HG02970 (cell line): ENCODE measurements around the gene IFI6.

Source experiments
- ATAC-seq: cut with Tn5 transposase; IDR thresholded peaks from one replicate; pipeline ENCODE4 v1.9.1; 2021; ENCODE audit warnings: mild to moderate bottlenecking, moderate library complexity, moderate number of reproducible peaks; ENCODE audit not compliant: unreplicated experiment, low FRiP score

IFI6 gene

DNA sequence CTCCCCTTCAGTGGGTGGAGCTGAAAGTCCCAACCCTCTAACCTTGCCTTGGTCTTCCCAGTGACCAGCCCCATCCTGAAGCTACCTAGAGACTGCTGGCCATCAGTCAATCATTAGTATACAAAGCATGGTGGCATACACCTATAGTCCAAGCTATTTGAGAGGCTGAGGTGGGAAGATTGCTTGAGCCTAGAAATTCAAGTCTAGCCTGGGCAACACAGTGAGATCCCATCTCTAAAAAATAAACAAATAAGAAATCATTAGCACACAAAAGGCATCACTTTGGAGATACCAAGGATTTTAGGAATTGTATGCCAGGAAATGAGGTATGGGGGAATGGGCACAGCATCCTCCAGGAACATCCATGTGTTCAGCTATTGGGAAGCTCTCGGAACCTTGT lies 4.4 kb upstream of the IFI6 start:
- no peak for ATAC-seq

DNA sequence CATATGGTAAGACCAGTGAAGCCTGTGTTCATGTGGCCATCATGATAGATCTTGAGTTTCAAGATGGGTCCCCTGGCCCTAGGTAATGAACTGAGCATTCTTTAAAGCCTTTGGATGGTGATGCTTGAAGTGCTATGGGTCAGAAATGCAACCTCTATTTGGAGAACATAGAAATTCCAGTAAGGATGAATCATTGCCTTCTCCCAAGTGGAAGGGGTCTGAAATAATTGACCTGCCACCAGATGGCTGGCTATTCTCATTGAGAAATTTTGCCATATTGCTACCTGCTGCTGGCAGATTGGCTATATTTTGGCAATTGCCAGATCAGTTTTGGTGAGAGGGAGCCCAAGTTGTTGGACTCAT lies 739 bp upstream of the IFI6 start:
- ATAC-seq = no peak

GRCh38 chr1:27669876-27670275 lies 2.1 kb downstream of the IFI6 start:
- ATAC-seq = no peak

DNA sequence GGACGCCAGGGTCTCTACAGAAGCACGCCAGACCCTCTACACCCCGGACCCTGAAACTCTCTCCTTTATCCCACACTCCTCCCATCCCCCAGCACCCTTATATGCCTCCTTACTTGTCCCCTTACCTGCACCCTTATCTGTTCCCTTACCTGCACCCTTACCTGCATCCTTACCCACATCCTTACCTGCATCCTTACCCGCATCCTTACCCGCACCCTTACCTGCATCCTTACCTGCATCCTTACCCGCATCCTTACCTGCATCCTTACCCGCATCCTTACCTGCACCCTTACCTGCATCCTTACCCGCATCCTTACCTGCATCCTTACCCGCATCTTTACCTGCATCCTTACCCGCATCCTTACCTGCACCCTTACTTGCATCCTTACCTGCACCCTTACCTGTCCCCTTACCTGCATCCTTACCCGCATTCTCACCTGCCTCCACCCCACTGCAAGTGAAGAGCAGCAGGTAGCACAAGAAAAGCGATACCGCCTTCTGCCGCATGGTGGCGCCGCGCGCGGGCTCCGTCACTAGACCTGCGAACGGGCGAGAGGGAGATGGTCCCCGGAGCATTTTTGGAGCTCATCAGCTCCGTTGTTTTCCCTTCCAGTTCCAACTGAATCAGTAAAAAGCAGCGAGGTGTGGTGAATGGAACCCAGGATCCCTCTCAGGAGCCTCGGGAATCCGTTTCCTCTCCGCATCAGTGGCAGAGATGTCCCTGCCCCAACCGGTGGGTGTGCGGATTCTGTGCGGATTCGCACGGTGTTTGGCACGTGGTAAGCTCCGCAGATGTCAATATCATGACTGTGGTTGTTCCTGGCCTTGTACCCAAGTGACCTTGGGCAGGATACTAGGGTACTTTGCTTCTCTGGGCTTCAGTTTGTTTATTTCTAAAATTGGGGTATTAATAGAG lies 2.9 kb downstream of the IFI6 start:
- no peak for ATAC-seq

DNA sequence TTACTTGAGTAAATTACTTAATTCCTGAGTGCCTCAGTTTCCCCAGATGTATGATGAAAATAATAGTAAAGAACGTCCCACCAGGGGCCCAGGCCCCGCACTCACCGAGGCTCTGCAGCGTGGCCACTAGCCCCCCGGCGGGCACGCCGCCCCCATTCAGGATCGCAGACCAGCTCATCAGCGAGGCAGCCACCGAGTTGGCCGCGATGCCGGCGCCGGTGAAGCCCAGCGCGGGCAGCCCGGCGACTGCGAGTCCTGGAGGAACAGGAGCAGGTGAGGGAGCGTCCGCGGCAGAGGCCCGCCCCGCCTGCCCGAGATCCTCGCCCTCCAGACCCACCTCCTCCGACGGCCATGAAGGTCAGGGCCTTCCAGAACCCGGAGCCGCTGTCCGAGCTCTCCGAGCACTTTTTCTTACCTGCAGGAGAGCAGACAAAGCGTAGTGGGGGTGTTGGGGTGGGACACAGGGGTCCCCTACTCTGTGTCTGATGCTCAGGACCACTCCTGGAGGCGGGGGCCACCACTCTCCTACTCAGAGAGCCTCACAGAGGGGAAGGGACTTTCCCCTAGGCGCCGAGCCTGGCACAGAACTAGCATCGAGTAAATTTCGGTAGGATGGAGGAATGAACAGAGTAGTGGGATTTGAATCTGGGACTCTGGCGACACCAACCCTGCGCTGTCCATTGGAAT lies 3.7 kb downstream of the IFI6 start:
- ATAC-seq = no peak

DNA sequence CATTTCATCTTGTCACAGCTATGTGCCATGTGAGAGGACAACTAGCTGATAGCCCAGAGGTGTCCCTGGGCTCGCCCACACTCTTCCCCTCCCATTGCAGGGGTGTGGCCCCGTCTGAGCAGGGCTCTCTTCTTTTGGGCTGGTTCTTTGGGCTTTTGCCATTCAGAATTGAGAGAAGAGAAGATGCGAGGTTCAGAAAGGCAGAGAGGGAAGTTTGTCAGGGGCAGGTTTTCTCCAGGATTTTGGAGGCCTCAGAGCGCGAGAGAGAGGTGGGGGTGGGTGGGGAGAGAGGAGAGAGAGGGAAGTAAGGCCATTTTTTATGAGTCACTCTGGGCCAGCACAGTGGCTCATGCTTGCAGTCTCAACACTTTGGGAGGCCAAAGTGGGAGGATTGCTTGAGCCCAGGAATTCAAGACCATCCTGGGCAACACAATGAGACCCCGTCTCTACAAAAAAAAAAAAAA lies 5.2 kb downstream of the IFI6 start:
- ATAC-seq = no peak

- ATAC-seq = no peak
These were observed 5.7 kb downstream of the IFI6 start for GRCh38 chr1:27666294-27666693.

- ATAC-seq = no peak
These were observed 6.9 kb downstream of the IFI6 start for GRCh38 chr1:27665016-27665651.

- ATAC-seq = no peak
These were observed 7.7 kb downstream of the IFI6 start for GRCh38 chr1:27664291-27664690.

- no peak for ATAC-seq
These were observed 9.1 kb downstream of the IFI6 start for GRCh38 chr1:27662707-27663393.

GRCh38 chr1:27662261-27662660 lies 9.7 kb downstream of the IFI6 start:
- ATAC-seq = no peak

- no peak for ATAC-seq
These were observed 10.4 kb downstream of the IFI6 start for GRCh38 chr1:27661412-27662075.

- ATAC-seq = no peak
These were observed 11.6 kb downstream of the IFI6 start for GRCh38 chr1:27660300-27660835.

DNA sequence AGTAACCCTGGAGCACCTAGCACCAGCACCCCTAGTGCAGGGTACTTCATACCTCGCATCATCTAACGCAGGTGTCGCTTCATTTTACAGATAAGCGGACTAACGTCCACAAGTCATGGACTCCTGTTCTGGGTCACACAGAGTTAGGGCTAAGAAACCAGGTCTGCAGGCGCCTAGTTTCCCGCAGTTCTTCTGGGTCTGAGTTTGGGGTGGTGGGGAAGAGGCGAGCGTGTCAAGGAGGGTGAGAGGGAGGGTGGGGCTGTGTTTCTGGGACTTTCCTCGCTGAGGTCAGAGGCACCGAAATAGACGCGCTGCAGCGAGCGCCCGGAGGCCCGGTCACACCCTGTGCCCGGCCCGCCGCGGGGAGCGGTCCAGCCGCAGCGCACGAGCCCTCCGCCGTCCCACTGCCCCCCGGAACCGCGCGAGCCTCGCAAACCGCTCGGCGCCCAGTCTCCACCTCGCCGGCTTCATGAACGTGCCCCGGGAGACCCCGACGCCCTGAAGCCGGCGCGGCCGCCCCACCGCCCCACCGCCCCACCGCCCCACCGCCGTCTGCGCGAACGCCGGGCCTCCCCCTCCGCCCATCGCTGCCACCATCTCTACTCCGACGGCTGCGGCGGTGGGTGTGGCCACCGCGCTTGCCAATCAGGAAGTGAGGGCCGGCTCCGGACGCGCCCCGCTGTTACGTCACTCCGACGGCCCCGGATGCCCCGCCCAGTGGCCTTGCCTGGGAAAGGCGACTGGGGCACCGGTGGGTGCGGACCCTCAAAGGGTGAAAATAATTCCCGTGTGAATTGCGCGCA lies 12.3 kb downstream of the IFI6 start:
- peak; percentile 59 for ATAC-seq

DNA sequence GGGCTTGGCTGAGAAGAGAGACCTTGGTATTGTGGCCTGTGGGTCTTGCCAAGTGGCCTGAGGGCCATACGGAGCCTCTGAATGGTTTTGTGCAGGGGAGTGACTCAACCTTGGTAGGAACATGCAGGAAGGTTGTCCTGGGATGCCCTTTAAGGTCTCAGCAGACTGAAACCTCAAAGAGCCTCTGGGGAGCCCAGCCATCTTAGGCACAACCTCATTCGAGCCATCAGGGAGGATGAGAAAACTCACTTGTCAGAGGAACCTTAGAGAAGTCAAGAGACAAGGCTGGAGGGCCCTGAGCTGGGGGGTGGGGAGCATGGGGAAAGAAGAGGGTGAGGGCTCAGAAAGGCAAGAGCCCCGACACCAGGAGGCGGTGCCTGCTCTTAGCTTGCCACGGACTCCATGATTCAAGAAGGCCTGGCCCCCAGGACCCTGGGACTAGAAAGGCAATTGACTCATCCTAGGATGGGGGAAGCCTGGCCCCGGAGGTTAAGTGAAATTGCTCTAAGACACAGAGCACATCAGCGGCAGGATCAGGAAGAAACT lies 13.0 kb downstream of the IFI6 start:
- peak; percentile 8 for ATAC-seq

DNA sequence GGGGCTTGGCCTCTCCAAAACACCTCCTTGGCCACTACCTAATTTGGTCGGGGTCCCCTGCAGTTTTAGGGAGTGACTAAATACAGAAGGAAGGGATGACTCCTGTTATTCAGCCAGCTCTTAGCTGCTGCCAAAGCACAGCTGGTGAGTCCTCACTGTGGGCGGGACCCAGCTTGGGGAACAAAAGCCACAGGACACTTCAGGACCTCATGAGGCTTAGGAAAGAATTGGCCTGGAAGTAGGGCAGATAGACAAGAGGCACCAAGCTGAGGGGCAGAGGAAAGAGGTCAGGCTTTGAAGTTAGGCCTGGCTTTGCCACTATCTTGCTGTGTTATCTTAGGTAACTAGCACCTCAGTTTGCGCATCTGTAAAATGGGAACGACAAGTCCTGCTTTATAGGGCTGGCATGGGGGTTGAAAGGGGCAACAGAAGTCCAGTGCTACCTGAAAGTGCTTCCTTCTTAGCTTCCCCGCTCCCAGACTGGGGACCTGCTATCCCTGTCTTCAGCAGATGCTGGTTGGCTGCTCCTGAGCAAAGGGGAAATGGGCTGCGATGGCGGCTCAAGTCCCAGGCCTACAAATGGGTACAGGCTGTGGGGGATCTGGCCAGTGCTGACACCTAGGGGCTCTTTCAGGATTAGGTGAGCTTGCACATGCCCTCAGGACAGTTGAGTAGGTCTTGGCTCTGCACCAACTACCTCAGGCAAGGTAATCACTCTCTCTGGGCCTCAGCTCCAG lies 15.7 kb downstream of the IFI6 start:
- no peak for ATAC-seq

- ATAC-seq = no peak
These were observed 16.6 kb downstream of the IFI6 start for GRCh38 chr1:27655151-27655937.
